ENCODE measurements around the gene CACNA1H.

DNA sequence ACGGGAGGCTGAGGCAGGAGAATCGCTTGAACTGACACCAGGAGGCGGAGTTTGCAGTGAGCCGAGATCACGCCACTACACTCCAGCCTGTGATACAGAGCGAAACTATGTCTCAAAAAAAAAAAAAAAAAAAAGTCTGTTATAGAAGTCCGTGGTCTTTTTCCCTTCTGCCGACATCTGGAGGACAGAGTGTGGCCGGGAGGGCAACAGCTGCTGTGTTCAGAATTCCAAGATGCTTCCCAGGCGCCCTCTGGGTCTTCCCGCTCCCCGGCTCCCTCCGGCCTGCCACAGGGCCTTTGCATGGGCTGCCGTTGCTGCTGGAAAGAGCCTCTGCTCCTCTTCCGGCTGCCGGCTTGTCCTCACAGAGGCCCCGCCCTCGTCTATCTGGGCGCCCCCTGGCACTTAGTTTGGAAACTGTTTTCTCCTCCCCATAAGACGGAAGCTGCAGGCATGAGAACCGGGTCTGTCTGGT lies 2.4 kb upstream of the CACNA1H start:
- TF ChIP-seq, protein P1, sequence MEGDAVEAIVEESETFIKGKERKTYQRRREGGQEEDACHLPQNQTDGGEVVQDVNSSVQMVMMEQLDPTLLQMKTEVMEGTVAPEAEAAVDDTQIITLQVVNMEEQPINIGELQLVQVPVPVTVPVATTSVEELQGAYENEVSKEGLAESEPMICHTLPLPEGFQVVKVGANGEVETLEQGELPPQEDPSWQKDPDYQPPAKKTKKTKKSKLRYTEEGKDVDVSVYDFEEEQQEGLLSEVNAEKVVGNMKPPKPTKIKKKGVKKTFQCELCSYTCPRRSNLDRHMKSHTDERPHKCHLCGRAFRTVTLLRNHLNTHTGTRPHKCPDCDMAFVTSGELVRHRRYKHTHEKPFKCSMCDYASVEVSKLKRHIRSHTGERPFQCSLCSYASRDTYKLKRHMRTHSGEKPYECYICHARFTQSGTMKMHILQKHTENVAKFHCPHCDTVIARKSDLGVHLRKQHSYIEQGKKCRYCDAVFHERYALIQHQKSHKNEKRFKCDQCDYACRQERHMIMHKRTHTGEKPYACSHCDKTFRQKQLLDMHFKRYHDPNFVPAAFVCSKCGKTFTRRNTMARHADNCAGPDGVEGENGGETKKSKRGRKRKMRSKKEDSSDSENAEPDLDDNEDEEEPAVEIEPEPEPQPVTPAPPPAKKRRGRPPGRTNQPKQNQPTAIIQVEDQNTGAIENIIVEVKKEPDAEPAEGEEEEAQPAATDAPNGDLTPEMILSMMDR (conservative IDR thresholded peaks at IDR 0.05 in 1 of 2, IDR thresholded peaks at IDR 0.05 in 1 of 2; ENCODE audit: extremely low read depth in 1 of 2, insufficient read depth in 1 of 2, low read depth in 1 of 2, low read length in 2 of 2), result no peak
- no peak for TF ChIP-seq EZH2 (IDR thresholded peaks at IDR 0.05; ENCODE audit: borderline replicate concordance, low read length)

Data from mammary epithelial cell (primary cell).